ENCODE data around the gene BCL2L13. TPM values are rescaled to one million over a fixed set of nuclear protein-coding genes. Genes with fewer than 3 reads are reported as not detected.

Gene BCL2L13
- polyA plus RNA-seq, 3 donors = 20.2 to 67.8 (median 53.0) TPM

DNA sequence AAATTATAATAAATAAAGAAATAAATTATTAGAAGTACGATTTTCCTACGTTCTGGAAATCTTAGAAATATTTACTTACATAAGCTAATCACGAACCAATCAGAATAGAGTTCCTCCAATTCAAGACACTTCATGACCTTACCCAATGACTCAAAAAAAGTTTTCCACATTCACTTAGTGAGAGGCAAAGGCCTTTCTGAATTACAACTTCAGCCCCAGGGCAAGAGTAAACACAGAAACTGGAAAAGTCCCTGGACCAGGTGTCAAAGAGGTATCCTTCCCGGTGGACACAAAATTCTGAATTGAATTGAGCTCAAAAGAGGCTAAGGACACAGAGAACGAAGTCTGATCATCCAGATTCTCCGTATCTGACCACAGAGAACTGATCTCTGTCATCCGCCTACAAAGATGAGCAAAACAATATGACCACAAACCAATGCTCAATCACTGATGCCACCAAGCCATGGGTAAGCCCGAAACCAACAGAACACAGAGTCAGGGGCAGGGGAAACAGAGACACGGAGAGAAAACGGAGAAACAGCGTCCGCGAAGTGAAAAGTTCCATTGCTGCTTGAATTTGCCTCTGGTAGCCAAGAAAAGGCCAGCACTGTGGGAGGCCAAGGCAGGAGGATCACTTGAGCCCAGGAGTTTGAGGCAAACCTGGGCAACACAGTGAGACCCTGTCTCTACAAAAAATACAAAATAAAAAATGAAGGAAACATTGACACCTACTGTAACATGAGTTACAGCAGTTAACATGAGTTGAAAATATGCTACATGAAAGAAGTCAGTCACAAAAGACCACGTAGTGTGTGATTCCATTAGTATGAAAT, 128.9 kb downstream of the BCL2L13 start:
- Histone ChIP-seq H3K4me2 (replicated peaks; ENCODE audit: extremely low read depth, low read length, poor library complexity, severe bottlenecking) (no peak overlapping the region), H2AFZ (ENCODE audit: insufficient read depth, low read depth, low read length, poor library complexity, severe bottlenecking) (no peak overlapping the region), H3K9me3 (replicated peaks in 1 of 2; ENCODE audit: control insufficient read depth in 1 of 2, insufficient read depth in 1 of 2, low read length in 2 of 2) (no peaks in the 10 kb centered on the region), H3K36me3 (replicated peaks in 1 of 2; ENCODE audit: control insufficient read depth in 1 of 2, insufficient read depth in 2 of 2, low read length in 2 of 2) (peaks cover 0 to 2% of the 10 kb centered on the region in 2 donors), H4K20me1 (ENCODE audit: insufficient read depth, low read length) (peaks cover 89% of the 10 kb centered on the region), H3K27me3 (ENCODE audit: control insufficient read depth in 2 of 2, insufficient read depth in 2 of 2, low read length in 2 of 2) (no peaks in the 10 kb centered on the region), H3K79me2 (ENCODE audit: insufficient read depth, low read length) (peaks cover 100% of the 10 kb centered on the region), H3K27ac (ENCODE audit: low read depth in 1 of 2, low read length in 2 of 2) (peak overlapping the region; percentile 42 to 45), H3K4me1 (ENCODE audit: control insufficient read depth in 1 of 2, insufficient read depth in 2 of 2, low read length in 2 of 2) (peaks cover 65 to 85% of the 10 kb centered on the region in 2 donors), H3K4me3 (replicated peaks in 1 of 3; ENCODE audit: low read depth in 2 of 3, low read length in 3 of 3) (no peak overlapping the region), H3K9ac (ENCODE audit: insufficient read depth, low read length, poor library complexity, severe bottlenecking) (no peak overlapping the region)
- Mint-ChIP-seq H3K4me1 (peaks cover 67% of the 10 kb centered on the region), H3K36me3 (peaks cover 14 to 48% of the 10 kb centered on the region in 2 donors), H3K27ac (peak overlapping the region; percentile 8 to 98 (median 52)), H3K4me3 (no peak overlapping the region), H3K27me3 (ENCODE audit: low read depth in 3 of 3) (no peaks in the 10 kb centered on the region), H3K9me3 (peaks cover 0 to 2% (median 0%) of the 10 kb centered on the region in 7 donors)
- DNase-seq = no peak
- TF ChIP-seq, protein P1, sequence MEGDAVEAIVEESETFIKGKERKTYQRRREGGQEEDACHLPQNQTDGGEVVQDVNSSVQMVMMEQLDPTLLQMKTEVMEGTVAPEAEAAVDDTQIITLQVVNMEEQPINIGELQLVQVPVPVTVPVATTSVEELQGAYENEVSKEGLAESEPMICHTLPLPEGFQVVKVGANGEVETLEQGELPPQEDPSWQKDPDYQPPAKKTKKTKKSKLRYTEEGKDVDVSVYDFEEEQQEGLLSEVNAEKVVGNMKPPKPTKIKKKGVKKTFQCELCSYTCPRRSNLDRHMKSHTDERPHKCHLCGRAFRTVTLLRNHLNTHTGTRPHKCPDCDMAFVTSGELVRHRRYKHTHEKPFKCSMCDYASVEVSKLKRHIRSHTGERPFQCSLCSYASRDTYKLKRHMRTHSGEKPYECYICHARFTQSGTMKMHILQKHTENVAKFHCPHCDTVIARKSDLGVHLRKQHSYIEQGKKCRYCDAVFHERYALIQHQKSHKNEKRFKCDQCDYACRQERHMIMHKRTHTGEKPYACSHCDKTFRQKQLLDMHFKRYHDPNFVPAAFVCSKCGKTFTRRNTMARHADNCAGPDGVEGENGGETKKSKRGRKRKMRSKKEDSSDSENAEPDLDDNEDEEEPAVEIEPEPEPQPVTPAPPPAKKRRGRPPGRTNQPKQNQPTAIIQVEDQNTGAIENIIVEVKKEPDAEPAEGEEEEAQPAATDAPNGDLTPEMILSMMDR (IDR thresholded peaks at IDR 0.05) = no peak
- 85% methylated on average over 9 of the region's 14 CpGs for WGBS (ENCODE audit: insufficient coverage)
- intact Hi-C loops (cut with micrococcal nuclease) = no loop called here

- H3K79me2 ChIP-seq (ENCODE audit: insufficient read depth, low read length) = peaks cover 100% of the 10 kb centered on the region
- H3K27ac Mint-ChIP-seq = peak overlapping the region; percentile 93 to 99 (median 99)
- H3K4me1 ChIP-seq (ENCODE audit: control insufficient read depth in 1 of 2, insufficient read depth in 2 of 2, low read length in 2 of 2) = peaks cover 67 to 82% of the 10 kb centered on the region in 2 donors
These were observed 130.6 kb downstream of the BCL2L13 start for GRCh38 chr22:17769013-17769715.

More at GRCh38 chr22:17769013-17769715, 130.6 kb downstream of the BCL2L13 start:
- H3K9ac ChIP-seq (ENCODE audit: insufficient read depth, low read length, poor library complexity, severe bottlenecking) = peak overlapping the region; percentile 54
- no peak overlapping the region for H2AFZ ChIP-seq (ENCODE audit: insufficient read depth, low read depth, low read length, poor library complexity, severe bottlenecking)
- peak overlapping the region in 1 of 3 experiments; percentile 55 for H3K4me3 ChIP-seq (replicated peaks in 1 of 3; ENCODE audit: low read depth in 2 of 3, low read length in 3 of 3)
- 52% methylated on average over 10 of the region's 14 CpGs for WGBS (ENCODE audit: insufficient coverage)
- Mint-ChIP-seq H3K27me3 (ENCODE audit: low read depth in 3 of 3) (no peaks in the 10 kb centered on the region), H3K36me3 (peaks cover 15 to 46% of the 10 kb centered on the region in 2 donors), H3K4me3 (peak overlapping the region; percentile 51 to 72), H3K4me1 (peaks cover 69% of the 10 kb centered on the region), H3K9me3 (peaks cover 0 to 2% (median 0%) of the 10 kb centered on the region in 7 donors)
- no peaks in the 10 kb centered on the region for H3K9me3 ChIP-seq (replicated peaks in 1 of 2; ENCODE audit: control insufficient read depth in 1 of 2, insufficient read depth in 1 of 2, low read length in 2 of 2)
- peaks cover 0 to 2% of the 10 kb centered on the region in 2 donors for H3K36me3 ChIP-seq (replicated peaks in 1 of 2; ENCODE audit: control insufficient read depth in 1 of 2, insufficient read depth in 2 of 2, low read length in 2 of 2)
- peaks cover 86% of the 10 kb centered on the region for H4K20me1 ChIP-seq (ENCODE audit: insufficient read depth, low read length)
- DNase-seq = peak; percentile 63 to 76 (median 67)
- TF ChIP-seq, protein P1 (IDR thresholded peaks at IDR 0.05) = no peak
- peak overlapping the region; percentile 93 to 99 for H3K27ac ChIP-seq (ENCODE audit: low read depth in 1 of 2, low read length in 2 of 2)
- peak overlapping the region; percentile 97 for H3K4me2 ChIP-seq (replicated peaks; ENCODE audit: extremely low read depth, low read length, poor library complexity, severe bottlenecking)
- intact Hi-C loops (cut with micrococcal nuclease) = no loop called here
- H3K27me3 ChIP-seq (ENCODE audit: control insufficient read depth in 2 of 2, insufficient read depth in 2 of 2, low read length in 2 of 2) = no peaks in the 10 kb centered on the region

Data from CD14-positive monocyte (primary cell).